Measurements from ENCODE around the gene SAG. TPM values are rescaled to one million over a fixed set of nuclear protein-coding genes. Genes with fewer than 3 reads are reported as not detected.

Gene SAG
- polyA plus RNA-seq, 1 experiment: not detected

- POLR2A ChIA-PET: no interaction called here
- Histone ChIP-seq H3K4me3 (ENCODE audit: low read depth, low read length) (no peak overlapping the region), H3K27ac (ENCODE audit: low read depth, low read length) (no peak overlapping the region), H3K9me3 (ENCODE audit: control insufficient read depth, insufficient read depth, low read length) (no peaks in the 10 kb centered on the region), H3K27me3 (ENCODE audit: control insufficient read depth, insufficient read depth, low read length) (no peaks in the 10 kb centered on the region)
- TF ChIP-seq, protein P1, sequence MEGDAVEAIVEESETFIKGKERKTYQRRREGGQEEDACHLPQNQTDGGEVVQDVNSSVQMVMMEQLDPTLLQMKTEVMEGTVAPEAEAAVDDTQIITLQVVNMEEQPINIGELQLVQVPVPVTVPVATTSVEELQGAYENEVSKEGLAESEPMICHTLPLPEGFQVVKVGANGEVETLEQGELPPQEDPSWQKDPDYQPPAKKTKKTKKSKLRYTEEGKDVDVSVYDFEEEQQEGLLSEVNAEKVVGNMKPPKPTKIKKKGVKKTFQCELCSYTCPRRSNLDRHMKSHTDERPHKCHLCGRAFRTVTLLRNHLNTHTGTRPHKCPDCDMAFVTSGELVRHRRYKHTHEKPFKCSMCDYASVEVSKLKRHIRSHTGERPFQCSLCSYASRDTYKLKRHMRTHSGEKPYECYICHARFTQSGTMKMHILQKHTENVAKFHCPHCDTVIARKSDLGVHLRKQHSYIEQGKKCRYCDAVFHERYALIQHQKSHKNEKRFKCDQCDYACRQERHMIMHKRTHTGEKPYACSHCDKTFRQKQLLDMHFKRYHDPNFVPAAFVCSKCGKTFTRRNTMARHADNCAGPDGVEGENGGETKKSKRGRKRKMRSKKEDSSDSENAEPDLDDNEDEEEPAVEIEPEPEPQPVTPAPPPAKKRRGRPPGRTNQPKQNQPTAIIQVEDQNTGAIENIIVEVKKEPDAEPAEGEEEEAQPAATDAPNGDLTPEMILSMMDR (IDR thresholded peaks at IDR 0.05; ENCODE audit: low read depth, low read length): no peak
- no peak for DNase-seq (ENCODE audit: low read depth, low spot score)
- CTCF ChIA-PET: no interaction called here
Measured at GRCh38 chr2:233262562-233262961, 45.1 kb upstream of the SAG start.

DNA sequence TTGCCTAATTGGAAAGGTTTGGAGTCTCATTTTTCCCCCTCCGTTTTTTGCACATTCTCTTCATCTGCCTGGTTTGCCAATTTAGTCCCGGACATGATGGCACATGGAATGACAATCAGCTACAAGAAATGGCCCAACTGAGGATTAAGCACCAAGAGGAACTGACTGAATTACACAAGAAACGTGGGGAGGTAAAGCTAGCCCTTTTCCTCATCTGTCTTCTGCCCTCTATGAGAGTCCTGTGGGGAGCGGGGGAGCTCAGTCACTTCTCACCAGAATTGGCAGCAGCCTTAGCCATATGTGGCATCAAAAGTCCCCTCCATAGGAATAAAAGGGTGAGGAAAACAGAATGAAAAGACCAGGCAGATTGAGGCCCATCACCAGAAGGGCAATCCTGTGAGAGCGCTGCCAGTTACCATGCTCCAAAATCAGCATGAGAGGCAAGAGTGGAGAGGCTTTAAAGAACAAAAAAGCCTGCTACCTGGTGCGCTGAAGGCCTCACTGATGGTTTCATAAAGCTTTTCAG, 44.5 kb upstream of the SAG start:
- no peak overlapping the region for H3K4me3 ChIP-seq (ENCODE audit: low read depth, low read length)
- no peak overlapping the region for H3K27ac ChIP-seq (ENCODE audit: low read depth, low read length)
- TF ChIP-seq, protein P1 (IDR thresholded peaks at IDR 0.05; ENCODE audit: low read depth, low read length): no peak
- CTCF ChIA-PET: no interaction called here
- no peaks in the 10 kb centered on the region for H3K9me3 ChIP-seq (ENCODE audit: control insufficient read depth, insufficient read depth, low read length)
- no peaks in the 10 kb centered on the region for H3K27me3 ChIP-seq (ENCODE audit: control insufficient read depth, insufficient read depth, low read length)
- POLR2A ChIA-PET: no interaction called here
- DNase-seq (ENCODE audit: low read depth, low spot score): no peak

GRCh38 chr2:233264667-233265066, 42.9 kb upstream of the SAG start:
- Histone ChIP-seq H3K27ac (ENCODE audit: low read depth, low read length) (no peak overlapping the region), H3K4me3 (ENCODE audit: low read depth, low read length) (no peak overlapping the region), H3K9me3 (ENCODE audit: control insufficient read depth, insufficient read depth, low read length) (no peaks in the 10 kb centered on the region), H3K27me3 (ENCODE audit: control insufficient read depth, insufficient read depth, low read length) (no peaks in the 10 kb centered on the region)
- DNase-seq (ENCODE audit: low read depth, low spot score): no peak
- ChIA-PET CTCF (interaction anchor here (1.1 kb wide), 1 partner anchor 11 kb away, joined by 4 read pairs; no protein-coding TSS in a partner anchor), POLR2A (no interaction called here)
- TF ChIP-seq, protein P1 (IDR thresholded peaks at IDR 0.05; ENCODE audit: low read depth, low read length): no peak

- Histone ChIP-seq H3K27ac (ENCODE audit: low read depth, low read length) (no peak overlapping the region), H3K9me3 (ENCODE audit: control insufficient read depth, insufficient read depth, low read length) (no peaks in the 10 kb centered on the region), H3K4me3 (ENCODE audit: low read depth, low read length) (no peak overlapping the region), H3K27me3 (ENCODE audit: control insufficient read depth, insufficient read depth, low read length) (no peaks in the 10 kb centered on the region)
- POLR2A ChIA-PET: no interaction called here
- CTCF ChIA-PET: interaction anchor here (1.1 kb wide), 1 partner anchor 14 kb away, joined by 5 read pairs; the partner anchor contains the start of gene ATG16L1
- TF ChIP-seq, protein P1 (IDR thresholded peaks at IDR 0.05; ENCODE audit: low read depth, low read length): no peak
- no peak for DNase-seq (ENCODE audit: low read depth, low spot score)
Measured at GRCh38 chr2:233265899-233266431, 41.7 kb upstream of the SAG start.

GRCh38 chr2:233266481-233266880, 41.1 kb upstream of the SAG start:
- TF ChIP-seq, protein P1 (IDR thresholded peaks at IDR 0.05; ENCODE audit: low read depth, low read length): no peak
- no peak for DNase-seq (ENCODE audit: low read depth, low spot score)
- ChIA-PET POLR2A (no interaction called here), CTCF (interaction anchor here (1.1 kb wide), 1 partner anchor 15 kb away, joined by 5 read pairs; the partner anchor contains the start of gene ATG16L1)
- H3K9me3 ChIP-seq (ENCODE audit: control insufficient read depth, insufficient read depth, low read length): no peaks in the 10 kb centered on the region
- no peak overlapping the region for H3K27ac ChIP-seq (ENCODE audit: low read depth, low read length)
- H3K4me3 ChIP-seq (ENCODE audit: low read depth, low read length): no peak overlapping the region
- H3K27me3 ChIP-seq (ENCODE audit: control insufficient read depth, insufficient read depth, low read length): no peaks in the 10 kb centered on the region
